Endothelial cell of umbilical vein (primary cell): ENCODE results near the gene HNRNPM. TPM values are rescaled to one million over a fixed set of nuclear protein-coding genes. Genes with fewer than 3 reads are reported as not detected.

Experiments used
- BruUV-seq: library from RNA; stranded (reverse); fragments of 400-500 nt; replicated peaks from 2 replicates; lab custom pipeline; 2021; lab: Mats Ljungman, UMichigan
- CTCF ChIA-PET: fragments of 300-600, 350-600 bp; sonication (Branson Sonifier 250); formaldehyde crosslinking; loops from one replicate; lab custom pipeline; 2021; ENCODE audit warnings: antibody characterized with exemption, inconsistent platforms; lab: Charles Lee
- POLR2A ChIA-PET: fragments of 300-600, 350-600 bp; sonication (Branson Sonifier 250); formaldehyde crosslinking; loops from one replicate; lab custom pipeline; 2021; ENCODE audit warnings: antibody characterized with exemption, inconsistent platforms; lab: Charles Lee
- DNase-seq: peaks from one replicate; pipeline ENCODE4 v3.0.0-alpha.2; 2011; ENCODE audit warnings: low read depth, low spot score
- FAIRE-seq: peaks from 2 replicates; lab custom pipeline; 2011; peaks lifted over from hg19 to GRCh38; lab: Jason Lieb, UNC
- H2AFZ ChIP-seq: 2 replicates; pipeline ENCODE4 v1.6.0; 2012; ENCODE audit warnings: low read depth, low read length, control low read depth, inconsistent platforms
- H3K27ac ChIP-seq: 2 replicates; pipeline ENCODE4 v1.5.1; 2011; ENCODE audit warnings: low read depth, mild to moderate bottlenecking, control low read depth, low read length, moderate library complexity; ENCODE audit not compliant: insufficient read depth
- H3K27me3 ChIP-seq, 2 experiments: 2 replicates each; pipeline versions ENCODE4 v1.6.0 to v1.6.1; 2011; ENCODE audit warnings: low read length in 2 of 2, mixed read lengths in 1 of 2; ENCODE audit not compliant: control insufficient read depth in 2 of 2, insufficient read depth in 2 of 2
- H3K36me3 ChIP-seq, 2 experiments: 2 replicates in 1 of 2; 3 replicates in 1 of 2; pipeline ENCODE4 v1.5.1; 2011; ENCODE audit warnings: low read length in 2 of 2, mild to moderate bottlenecking in 1 of 2, moderate library complexity in 1 of 2; ENCODE audit not compliant: control insufficient read depth in 2 of 2, insufficient read depth in 2 of 2; ENCODE audit errors: extremely low read depth in 1 of 2
- H3K4me1 ChIP-seq: 3 replicates; pipeline ENCODE4 v1.5.1; 2011; ENCODE audit warnings: mild to moderate bottlenecking, low read length; ENCODE audit not compliant: control insufficient read depth, insufficient read depth; ENCODE audit errors: extremely low read depth
- H3K4me2 ChIP-seq: 2 replicates; pipeline ENCODE4 v1.6.1; 2011; ENCODE audit warnings: low read length, control low read depth, mixed read lengths; ENCODE audit not compliant: insufficient read depth
- H3K4me3 ChIP-seq, 3 experiments: fragments of 200-600 bp in 1 of 3; sonication (generic), shearing (Covaris generic) in 1 of 3; replicated peaks in 1 of 3; 2 replicates each; pipeline ENCODE4 v1.5.1; 2011 to 2016; ENCODE audit warnings: control low read depth in 3 of 3, low read length in 3 of 3, mild to moderate bottlenecking in 2 of 3, inconsistent platforms in 1 of 3, low read depth in 1 of 3, moderate library complexity in 1 of 3; ENCODE audit not compliant: insufficient read depth in 1 of 3
- H3K79me2 ChIP-seq: 2 replicates; pipeline ENCODE4 v1.6.0; 2012; ENCODE audit warnings: low read length, inconsistent platforms; ENCODE audit not compliant: control insufficient read depth, insufficient read depth
- H3K9ac ChIP-seq: replicated peaks from 2 replicates; pipeline ENCODE3; 2011; ENCODE audit warnings: low read length, control low read depth; ENCODE audit not compliant: insufficient read depth; ENCODE audit errors: extremely low read depth
- H3K9me1 ChIP-seq: replicated peaks from 3 replicates; pipeline ENCODE4 v1.6.0; 2011; ENCODE audit warnings: mild to moderate bottlenecking, low read length; ENCODE audit not compliant: control insufficient read depth, insufficient read depth; ENCODE audit errors: extremely low read depth
- H3K9me3 ChIP-seq: replicated peaks from 2 replicates; pipeline ENCODE4 v1.5.1; 2012; ENCODE audit warnings: low read length, inconsistent platforms; ENCODE audit not compliant: control insufficient read depth, insufficient read depth
- H4K20me1 ChIP-seq: replicated peaks from 2 replicates; pipeline ENCODE3; 2011; ENCODE audit warnings: mild to moderate bottlenecking, low read length; ENCODE audit not compliant: control insufficient read depth, insufficient read depth; ENCODE audit errors: extremely low read depth
- EZH2 ChIP-seq: IDR thresholded peaks from 2 replicates; pipeline ENCODE4 v1.6.1; 2012; ENCODE audit warnings: borderline replicate concordance, low read depth, mild to moderate bottlenecking, moderate library complexity, low read length, inconsistent platforms; ENCODE audit not compliant: severe bottlenecking
- FOS ChIP-seq: IDR thresholded peaks from 2 replicates; pipeline ENCODE4 v1.6.1; 2011; ENCODE audit warnings: mild to moderate bottlenecking, low read length, moderate library complexity, borderline replicate concordance; ENCODE audit not compliant: insufficient read depth
- GATA2 ChIP-seq: IDR thresholded peaks from 2 replicates; pipeline ENCODE4 v1.7.0; 2011; ENCODE audit warnings: low read depth, mild to moderate bottlenecking, moderate library complexity, mixed read lengths, low read length; ENCODE audit not compliant: insufficient read length, insufficient read depth
- JUN ChIP-seq: IDR thresholded peaks from 2 replicates; pipeline ENCODE4 v1.6.1; 2011; ENCODE audit warnings: borderline replicate concordance, low read depth; ENCODE audit not compliant: insufficient read length, insufficient read depth
- MYC ChIP-seq: IDR thresholded peaks from one replicate; pipeline ENCODE4 v1.6.1; 2011; ENCODE audit warnings: mild to moderate bottlenecking, low read depth, low read length
- POLR2A ChIP-seq: IDR thresholded peaks from 2 replicates; pipeline ENCODE4 v1.6.1; 2012; ENCODE audit warnings: low read depth, mild to moderate bottlenecking, control low read depth, low read length
- POLR2AphosphoS5 ChIP-seq: IDR thresholded peaks from 2 replicates; pipeline ENCODE4 v1.6.1; 2012; ENCODE audit warnings: low read depth, mild to moderate bottlenecking, control low read depth, low read length, moderate library complexity; ENCODE audit not compliant: insufficient read depth
- dilution Hi-C: fragments of 300-500 bp; cut with MboI; formaldehyde crosslinking; loops from one replicate; pipeline ENCODE4 v1.15.0; 2019; ENCODE audit warnings: low sequenced_read_pairs; ENCODE audit not compliant: extremely low pct_ligation_motif_present
- intact Hi-C: fragments of 100-400 bp; cut with micrococcal nuclease; formaldehyde crosslinking; loops from one replicate; pipeline ENCODE4 v1.10.0; 2022
- polyA plus RNA-seq, 4 experiments: library from polyadenylated mRNA; depleted of rRNA in 3 of 4; stranded (reverse) in 3 of 4; unstranded in 1 of 4; fragments of >200 nt; gene quantifications; 2 replicates each; pipeline versions ENCODE4 v1.2.1 to v1.2.3, GENCODE V29; 2011 to 2012; ENCODE audit warnings: missing spikeins in 1 of 4
- total RNA-seq: library from RNA; stranded (reverse); gene quantifications from 2 replicates; pipeline ENCODE4 v1.2.3, GENCODE V29; 2021
- TF ChIP-seq, protein P1 (sequence below), 2 donors: IDR thresholded peaks; 1 replicate in 1 of 2; 2 replicates in 1 of 2; pipeline ENCODE4 v1.5.1; 2011; ENCODE audit warnings: low read length in 2 of 2, mild to moderate bottlenecking in 2 of 2, moderate library complexity in 2 of 2, control low read depth in 1 of 2, inconsistent platforms in 1 of 2, low read depth in 1 of 2; ENCODE audit not compliant: insufficient read depth in 1 of 2; ENCODE audit errors: extremely low read depth in 1 of 2
- TF ChIP-seq, protein P2 (sequence below): IDR thresholded peaks from 2 replicates; pipeline ENCODE4 v1.6.1; 2011; ENCODE audit not compliant: insufficient read depth, insufficient read length

HNRNPM gene
- total and polyA plus RNA-seq, 2 donors (not counting 3 experiments of a cell fraction or from before 2014, with no cell fraction given), result 244 to 301 TPM

DNA sequence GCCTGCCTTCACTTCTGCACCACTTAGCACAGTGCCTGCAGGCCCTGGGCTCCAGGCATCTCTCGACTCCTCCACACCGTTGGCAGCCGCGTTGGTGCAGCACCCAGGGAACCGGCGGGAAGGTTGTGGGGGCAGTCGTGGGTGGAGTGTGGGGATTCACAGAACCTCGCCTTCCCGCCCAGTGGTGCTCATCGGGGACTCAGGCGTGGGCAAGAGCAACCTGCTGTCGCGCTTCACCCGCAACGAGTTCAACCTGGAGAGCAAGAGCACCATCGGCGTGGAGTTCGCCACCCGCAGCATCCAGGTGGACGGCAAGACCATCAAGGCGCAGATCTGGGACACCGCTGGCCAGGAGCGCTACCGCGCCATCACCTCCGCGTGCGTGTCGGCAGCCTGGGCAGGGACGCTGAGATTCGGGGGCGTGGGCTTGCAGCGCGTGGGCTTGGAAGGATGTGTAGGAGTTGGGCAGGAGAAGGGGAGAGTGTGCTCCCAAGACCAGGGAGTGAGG, 45.0 kb upstream of the HNRNPM start:
- H3K9me3 ChIP-seq, result no peaks in the 10 kb centered on the region
- no TSS peak for BruUV-seq
- no peak overlapping the region for H2AFZ ChIP-seq
- no peak overlapping the region for H3K9ac ChIP-seq
- POLR2A ChIA-PET, result no interaction called here
- intact Hi-C loops, result loop anchor here (2.0 kb wide), 1 partner anchor 67 kb away; no protein-coding TSS in a partner anchor
- no peaks in the 10 kb centered on the region for H3K9me1 ChIP-seq
- dilution Hi-C loops, result no loop called here
- no peak for FAIRE-seq
- peaks cover 0 to 27% of the 10 kb centered on the region in 2 experiments for H3K36me3 ChIP-seq
- H3K79me2 ChIP-seq, result peaks cover 31% of the 10 kb centered on the region
- H3K27ac ChIP-seq, result no peak overlapping the region
- no peak overlapping the region for H3K4me3 ChIP-seq
- no peak for TF ChIP-seq JUN
- no peak for TF ChIP-seq FOS
- no peak for TF ChIP-seq MYC
- TF ChIP-seq POLR2A, result no peak
- TF ChIP-seq POLR2AphosphoS5, result no peak
- TF ChIP-seq, protein P1, sequence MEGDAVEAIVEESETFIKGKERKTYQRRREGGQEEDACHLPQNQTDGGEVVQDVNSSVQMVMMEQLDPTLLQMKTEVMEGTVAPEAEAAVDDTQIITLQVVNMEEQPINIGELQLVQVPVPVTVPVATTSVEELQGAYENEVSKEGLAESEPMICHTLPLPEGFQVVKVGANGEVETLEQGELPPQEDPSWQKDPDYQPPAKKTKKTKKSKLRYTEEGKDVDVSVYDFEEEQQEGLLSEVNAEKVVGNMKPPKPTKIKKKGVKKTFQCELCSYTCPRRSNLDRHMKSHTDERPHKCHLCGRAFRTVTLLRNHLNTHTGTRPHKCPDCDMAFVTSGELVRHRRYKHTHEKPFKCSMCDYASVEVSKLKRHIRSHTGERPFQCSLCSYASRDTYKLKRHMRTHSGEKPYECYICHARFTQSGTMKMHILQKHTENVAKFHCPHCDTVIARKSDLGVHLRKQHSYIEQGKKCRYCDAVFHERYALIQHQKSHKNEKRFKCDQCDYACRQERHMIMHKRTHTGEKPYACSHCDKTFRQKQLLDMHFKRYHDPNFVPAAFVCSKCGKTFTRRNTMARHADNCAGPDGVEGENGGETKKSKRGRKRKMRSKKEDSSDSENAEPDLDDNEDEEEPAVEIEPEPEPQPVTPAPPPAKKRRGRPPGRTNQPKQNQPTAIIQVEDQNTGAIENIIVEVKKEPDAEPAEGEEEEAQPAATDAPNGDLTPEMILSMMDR (IDR thresholded peaks at IDR 0.05; ENCODE audit: extremely low read depth in 1 of 2, insufficient read depth in 1 of 2, low read depth in 1 of 2, low read length in 2 of 2), result no peak
- TF ChIP-seq, protein P2, sequence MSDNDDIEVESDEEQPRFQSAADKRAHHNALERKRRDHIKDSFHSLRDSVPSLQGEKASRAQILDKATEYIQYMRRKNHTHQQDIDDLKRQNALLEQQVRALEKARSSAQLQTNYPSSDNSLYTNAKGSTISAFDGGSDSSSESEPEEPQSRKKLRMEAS, result no peak
- TF ChIP-seq GATA2, result no peak
- no peak for TF ChIP-seq EZH2
- DNase-seq, result no peak
- H3K4me2 ChIP-seq, result no peak overlapping the region
- no peaks in the 10 kb centered on the region for H3K27me3 ChIP-seq
- CTCF ChIA-PET, result interaction anchor here (4.0 kb wide), 1 partner anchor 46 kb away, joined by 79 read pairs; no protein-coding TSS in a partner anchor
- peaks cover 11% of the 10 kb centered on the region for H3K4me1 ChIP-seq
- H4K20me1 ChIP-seq, result no peaks in the 10 kb centered on the region
